Measurements from ENCODE around the gene KCNMA1.

The KCNMA1 gene

DNA sequence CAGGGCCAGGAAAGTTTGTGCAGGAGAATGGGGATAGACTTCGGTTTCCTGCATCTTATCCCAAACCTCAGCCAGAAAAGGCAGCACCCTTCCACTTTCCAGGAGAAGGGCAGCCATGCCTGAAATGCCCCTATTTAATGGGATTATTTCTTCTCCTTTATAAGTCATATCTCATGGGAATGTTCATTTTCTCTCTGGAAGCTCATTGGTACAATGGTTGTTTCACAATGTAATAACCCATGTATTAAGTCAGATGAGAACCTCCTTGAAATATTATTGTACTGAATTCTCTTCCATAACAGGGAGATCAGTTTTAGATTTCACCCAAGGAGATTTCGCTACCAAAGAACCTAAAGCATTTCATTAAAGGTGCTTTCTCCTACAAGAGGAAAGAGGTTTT is 457.5 kb downstream of the KCNMA1 start:
- DNase-seq (ENCODE audit: low spot score), result no peak

DNA sequence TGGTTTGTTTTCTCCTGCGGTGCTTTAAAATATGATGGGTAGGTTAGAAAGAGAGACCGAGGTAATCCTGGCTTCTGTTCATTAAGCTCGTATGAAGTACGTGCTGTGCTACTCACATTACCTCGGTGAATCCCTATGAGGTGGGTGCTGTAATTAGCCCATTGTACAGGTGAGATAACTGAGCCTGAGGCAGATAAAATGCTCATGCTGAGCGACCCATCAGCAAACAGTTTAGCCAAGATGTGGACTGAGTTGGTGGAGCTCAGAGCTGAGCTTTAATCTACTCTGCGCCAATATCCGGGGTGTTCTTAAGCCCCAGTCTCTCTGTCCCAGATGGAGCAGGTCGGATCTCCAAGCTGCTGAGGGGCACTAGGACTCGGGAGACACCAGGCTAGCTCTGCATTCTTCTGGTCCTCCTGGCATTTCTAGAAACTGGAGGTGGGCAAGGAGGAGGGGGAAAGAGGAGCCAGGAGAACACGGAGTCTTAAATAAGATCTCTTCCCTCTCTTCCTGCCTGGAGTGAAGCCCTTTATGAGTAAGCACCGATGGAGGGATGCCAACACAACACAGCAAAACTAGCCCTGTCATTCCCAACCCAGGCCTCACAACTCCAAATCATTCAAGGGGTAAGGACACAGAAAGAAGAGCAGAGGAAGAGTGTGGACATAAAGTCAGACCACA is 458.5 kb downstream of the KCNMA1 start:
- peak; percentile 68 for DNase-seq (ENCODE audit: low spot score)

DNA sequence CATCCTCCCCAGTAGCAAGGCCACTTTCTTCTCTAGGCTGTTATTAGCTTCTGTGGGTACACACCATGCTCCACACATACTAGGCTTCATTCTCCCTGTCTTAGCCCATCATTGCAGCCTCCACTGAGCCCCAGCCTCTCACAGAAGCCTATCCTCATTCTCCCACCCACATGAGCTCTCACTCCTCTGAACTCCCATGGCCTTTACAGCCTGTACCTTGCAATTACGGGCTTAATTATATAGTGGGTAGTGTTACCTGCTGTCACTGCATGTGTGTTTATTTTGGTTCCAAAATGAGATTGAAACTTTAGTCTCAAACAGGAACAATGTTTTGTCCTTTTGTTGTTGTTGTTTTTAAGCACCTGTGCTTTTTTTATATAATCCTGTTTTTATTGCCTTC is 460.0 kb downstream of the KCNMA1 start:
- DNase-seq (ENCODE audit: low spot score), result no peak

DNA sequence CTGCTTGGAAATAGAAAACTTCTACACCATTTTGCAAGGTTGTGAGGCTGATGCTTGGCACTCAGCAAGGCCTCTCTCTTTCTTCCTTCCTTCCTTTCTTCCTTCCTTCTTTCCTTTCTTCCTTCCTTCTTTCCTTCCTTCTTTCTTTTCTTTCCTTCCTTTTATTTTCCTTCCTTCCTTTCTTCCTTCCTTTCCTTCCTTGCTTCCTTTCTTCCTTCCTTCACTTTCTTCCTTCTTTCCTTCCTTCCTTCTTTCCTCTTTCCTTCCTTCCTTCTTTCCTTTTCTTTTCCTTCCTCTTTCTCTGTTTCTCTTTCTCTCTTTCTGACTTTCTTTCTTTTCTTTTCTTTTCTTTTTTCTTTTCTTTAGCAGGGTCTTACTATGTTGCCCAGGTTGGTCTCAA is 460.4 kb downstream of the KCNMA1 start:
- DNase-seq (ENCODE audit: low spot score), result no peak

DNA sequence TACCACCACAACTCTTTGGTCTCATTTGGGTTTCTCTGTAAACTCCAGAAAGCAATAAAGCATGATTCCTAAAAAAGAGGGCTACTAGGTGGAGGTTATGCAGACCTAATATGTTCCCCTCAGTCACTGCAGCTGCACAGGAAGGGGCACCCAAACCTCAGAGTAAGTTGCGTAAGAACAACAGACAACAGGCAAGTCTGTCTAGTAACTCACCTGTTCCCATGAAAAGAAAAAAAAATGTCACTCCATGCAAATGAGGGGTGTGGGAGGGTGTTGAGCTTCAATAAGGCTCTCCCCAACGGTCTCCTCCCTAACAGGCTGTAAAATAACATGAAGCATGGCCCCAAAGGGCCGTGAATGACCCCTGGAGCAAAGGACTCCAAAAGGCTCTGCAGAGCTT is 461.4 kb downstream of the KCNMA1 start:
- DNase-seq (ENCODE audit: low spot score), result no peak

DNA sequence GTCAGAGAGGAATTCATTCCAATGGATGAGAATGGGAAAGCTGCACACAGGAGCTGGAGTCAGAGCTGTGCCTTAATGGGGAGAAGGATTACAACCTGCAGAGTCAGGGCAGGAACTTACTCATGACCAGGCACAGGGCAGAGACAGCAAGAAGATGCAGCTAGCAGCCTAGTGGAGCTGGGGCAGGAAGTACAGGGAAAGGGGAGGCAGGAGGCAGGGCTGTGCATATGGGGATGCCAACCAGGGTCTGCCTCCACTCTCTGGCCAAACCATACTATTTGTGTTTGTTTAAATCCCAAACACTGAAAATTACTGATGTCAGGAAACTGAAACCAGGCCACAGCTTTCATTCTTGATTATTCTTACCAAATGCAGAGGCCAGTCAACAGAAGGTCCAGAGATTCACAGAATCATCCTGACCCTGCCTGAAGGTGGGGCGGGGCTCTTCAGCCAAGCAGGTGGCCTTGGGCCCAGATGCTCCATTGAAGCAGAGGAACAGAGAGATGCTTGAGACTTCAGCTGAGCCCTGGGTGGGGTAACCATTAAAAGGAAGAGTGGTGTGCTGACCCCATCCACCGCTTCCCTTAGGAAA is 461.9 kb downstream of the KCNMA1 start:
- DNase-seq (ENCODE audit: low spot score), result no peak

DNA sequence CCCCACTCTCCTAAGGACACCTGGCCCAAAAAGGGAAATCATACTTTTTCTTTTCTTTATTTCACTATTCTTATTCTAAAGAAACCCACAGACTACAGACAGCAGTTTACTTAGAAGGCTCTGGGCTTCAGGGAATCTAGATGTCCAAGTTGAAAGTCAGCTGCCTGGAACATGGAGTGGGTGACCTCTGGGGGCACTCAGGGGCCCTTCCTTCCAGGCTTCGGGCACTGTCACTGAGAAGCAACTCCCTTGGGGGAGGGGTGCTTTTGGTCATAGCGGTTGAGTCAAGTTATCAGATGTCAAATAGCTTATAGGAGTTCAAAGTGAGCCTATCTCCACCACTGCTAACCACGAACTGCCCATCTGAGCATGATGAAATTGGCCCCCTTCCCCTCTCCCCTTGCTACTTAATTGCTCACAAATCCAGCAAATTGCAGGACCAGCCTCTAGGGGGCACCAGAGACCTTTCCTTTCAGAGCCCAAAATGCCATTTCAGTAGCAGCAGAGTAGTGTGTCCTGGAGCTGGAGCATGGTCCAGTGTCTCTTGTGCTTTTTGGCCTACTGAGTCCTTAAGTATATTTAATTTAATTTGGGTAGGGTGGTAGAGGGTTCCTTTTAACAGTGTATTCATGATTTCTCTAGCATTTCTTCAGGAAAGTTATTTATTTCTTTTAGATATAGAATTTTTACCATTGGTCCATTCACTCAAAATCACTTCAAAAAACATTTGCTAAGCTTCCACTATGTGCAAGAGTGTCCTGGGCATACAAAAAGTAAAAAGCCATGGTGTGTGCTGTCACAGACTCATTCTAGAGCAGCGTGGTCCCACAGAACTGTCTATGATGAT is 463.8 kb downstream of the KCNMA1 start:
- DNase-seq (ENCODE audit: low spot score), result peak; percentile 82

DNA sequence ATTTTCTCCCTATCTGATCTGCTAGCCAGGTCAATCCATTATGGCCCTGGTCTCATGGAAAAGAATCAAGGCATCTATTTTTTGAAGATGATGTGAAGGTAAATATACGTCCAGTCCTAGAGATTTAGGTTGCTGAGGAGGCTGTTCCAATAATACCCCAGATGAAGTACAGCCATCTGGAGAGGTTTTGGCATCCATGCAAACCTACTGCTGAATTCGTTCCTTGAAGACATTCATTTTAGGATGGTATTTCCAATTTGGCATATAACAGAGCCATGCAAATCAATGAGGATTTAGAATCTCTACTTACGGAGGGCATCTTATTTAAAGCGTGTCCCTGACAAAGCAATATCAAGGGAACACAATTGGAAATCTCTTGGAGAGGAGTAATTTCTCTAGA is 465.5 kb downstream of the KCNMA1 start:
- no peak for DNase-seq (ENCODE audit: low spot score)

DNA sequence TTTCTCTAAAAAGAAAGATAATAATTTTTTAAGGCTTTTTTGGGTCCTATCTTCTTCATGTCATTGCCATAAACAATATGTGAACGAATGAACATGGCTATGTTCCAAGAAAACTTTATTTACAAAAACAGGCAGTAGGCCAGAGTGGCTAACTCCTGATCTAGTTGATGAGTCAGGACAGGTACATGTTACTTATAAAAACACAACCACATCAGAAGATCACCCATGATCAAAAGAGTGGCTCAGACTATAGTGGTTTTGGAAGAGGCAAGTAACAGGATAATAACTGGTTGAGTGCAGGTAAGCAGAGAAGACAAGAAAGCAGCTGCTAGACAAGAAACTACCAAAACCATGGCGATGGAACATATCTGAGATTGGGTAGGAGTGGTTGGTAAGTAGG is 468.7 kb downstream of the KCNMA1 start:
- DNase-seq (ENCODE audit: low spot score), result no peak

DNA sequence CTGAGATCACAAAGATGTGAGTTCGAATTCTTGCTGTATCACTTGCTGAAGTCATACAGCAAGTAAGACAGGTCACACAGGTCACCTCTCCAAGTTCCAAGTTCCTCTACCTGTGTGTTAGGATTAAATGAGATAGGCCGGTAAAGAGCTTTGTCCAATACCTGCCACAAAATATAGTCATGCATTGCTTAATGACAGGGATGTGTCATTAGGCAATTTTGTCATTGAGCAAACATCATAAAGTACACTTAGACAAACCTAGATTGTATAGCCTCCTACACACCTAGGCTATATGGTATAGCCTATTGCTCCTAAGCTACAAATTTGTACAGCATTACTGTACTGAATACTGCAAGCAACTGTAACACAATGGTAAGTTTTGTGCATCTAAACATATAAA is 469.4 kb downstream of the KCNMA1 start:
- no peak for DNase-seq (ENCODE audit: low spot score)

DNA sequence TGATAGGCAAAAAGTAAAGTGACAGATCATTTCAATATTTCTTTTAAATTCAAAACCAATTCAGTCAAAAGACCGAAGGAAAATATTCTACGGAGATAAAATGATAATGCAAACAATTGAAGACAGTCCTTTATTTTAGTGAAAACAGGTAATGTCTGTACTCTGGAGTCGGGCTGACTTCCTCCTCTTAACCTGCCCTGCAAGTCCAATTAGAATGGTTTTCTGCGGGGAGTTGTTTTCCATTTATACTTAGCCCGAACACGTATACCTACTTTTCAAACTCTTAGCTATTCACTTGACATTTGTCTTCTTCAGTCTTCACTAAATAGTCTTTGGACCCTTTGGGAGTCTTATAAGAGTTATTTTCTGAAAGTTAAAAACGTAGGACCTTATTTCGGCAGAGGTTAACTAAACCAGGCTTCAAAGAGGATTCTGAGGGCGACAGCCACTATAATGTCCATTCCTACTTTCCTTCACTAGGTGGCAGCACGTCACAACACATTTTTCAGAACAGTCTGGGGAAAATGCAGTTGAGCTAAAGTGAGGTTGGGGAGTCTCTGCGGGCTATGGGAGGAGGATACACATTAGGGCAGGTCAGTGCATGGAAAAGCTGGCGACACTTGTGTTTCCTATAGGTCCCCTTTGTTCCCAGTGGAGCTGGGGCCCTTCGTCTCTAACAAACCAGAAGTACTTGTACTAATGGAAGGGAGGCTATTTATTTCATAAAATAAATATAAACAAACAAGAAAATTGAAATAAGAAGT is 472.0 kb downstream of the KCNMA1 start:
- no peak for DNase-seq (ENCODE audit: low spot score)

DNA sequence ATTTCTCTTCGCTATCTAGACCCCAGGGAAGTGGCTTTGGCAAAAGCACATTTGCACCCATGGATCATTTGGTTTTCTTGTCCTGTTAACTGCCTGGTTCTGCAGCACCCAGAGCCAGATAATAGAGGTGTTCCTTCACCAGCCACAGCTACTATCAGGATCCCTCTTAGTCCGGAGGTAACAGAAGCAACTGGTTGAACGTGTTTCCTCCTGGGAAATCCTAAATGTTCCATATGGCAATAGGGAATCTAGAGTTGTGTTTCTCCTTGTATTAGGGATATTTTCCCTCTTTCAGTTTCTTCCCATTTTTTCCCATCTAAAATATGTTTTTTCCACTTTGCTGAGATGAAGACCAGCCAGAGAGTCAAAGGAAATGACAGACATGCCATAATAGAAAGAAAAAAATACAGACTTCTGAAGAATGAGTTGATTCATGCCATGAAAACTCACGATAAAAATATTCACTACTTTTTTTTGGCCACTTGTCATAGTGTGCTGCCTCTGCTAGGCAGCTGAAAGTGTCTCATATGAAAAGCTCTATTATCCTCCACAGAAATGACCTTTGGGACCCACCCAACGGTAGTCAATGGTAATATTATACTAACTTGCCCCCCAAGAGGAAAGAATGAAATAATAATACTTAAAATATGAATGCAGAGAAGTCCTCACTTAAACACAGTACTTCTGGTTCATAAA is 472.8 kb downstream of the KCNMA1 start:
- DNase-seq (ENCODE audit: low spot score), result no peak

DNA sequence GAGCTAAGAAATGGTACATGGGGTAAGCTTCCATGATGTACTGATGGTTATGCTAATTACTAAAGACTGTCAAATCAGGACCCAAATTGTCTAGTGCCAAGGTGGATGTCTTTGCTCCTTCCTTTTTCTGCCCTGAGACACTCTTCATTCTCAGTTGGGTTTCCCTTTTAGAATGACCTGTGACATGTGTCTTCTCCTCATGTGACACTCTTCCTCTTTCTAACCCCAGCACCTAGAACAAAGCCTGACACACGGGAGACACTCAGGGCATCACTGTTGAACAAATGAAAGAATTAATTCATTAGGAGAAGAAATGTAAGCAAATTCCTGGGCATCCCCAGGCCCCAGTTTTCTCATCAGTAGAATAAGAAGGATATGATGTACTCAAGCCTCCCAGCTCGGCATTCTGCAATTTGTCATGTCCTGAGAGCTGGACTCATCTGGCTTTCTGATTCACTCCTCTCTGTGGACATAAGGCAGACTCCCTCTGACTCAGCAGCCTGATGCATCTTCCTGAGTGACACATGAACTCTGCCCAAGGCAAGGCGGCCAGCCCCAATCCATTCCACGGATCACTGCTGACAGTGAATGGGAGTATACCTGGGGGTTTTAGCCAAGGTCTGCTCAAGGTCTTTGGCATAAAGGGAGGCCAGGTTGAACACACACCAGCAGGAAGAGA is 473.8 kb downstream of the KCNMA1 start:
- no peak for DNase-seq (ENCODE audit: low spot score)

DNA sequence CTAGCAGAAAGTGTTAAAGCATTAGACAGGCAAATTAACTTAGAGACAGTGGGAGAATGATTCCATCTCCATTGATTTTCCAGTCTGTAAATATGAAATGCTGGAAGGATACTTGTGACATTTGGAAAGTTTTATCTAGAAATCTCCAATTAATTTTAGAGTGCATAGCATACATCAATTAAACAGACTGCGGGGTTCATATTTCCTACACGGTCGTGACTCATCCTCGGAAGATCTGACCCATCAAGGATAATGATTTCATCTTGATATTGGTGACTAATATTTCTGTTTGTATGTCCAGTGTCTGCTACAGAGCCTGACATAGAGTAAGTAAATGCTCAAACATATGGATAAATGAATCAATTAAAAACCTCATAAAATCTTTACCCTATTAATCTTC is 474.9 kb downstream of the KCNMA1 start:
- DNase-seq (ENCODE audit: low spot score), result no peak

DNA sequence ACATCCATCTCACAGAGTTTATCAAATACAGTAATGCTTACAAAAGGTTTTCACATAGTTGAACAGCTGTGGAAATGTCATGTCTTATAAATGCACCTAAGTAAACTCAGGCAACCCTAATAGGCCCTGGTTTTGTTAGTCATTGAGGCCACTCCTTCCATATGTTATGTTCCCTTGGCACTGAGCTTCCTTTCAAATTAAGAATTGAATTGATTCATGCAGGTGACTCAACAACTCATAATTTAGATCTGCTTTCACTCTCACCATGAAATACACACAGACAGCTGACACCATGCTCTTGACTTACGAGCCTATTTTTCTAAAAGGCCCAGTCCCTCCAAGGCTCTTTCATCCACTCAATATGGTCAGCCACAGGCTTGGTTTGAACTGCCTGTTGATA is 476.9 kb downstream of the KCNMA1 start:
- no peak for DNase-seq (ENCODE audit: low spot score)

DNA sequence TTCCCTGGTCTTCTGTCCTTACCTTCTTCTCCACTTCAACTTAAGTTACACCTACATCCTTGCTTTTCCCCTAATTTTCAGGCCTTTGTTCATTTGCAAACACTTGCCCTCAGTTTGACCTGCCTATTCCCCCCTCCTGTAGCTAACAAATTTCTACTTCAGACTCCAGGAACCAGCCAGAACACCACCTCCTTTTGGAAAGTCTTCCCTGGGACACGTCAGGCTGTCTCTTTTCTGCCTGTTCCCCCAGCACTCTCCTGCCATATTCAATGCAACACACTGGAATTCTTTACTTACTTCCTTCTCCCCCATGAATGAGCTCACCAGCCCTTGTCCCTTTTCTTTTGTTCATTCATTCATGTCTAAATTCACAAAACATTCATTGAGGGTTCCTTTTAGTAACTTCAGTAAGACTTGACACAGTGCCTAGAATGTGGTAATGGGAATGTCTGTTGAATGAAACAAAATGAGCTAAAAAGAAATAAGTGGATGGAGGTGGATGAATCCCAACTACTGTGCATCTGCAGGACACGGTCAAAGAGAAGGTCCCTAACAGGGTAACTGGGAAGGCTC is 478.0 kb downstream of the KCNMA1 start:
- DNase-seq (ENCODE audit: low spot score), result no peak

DNA sequence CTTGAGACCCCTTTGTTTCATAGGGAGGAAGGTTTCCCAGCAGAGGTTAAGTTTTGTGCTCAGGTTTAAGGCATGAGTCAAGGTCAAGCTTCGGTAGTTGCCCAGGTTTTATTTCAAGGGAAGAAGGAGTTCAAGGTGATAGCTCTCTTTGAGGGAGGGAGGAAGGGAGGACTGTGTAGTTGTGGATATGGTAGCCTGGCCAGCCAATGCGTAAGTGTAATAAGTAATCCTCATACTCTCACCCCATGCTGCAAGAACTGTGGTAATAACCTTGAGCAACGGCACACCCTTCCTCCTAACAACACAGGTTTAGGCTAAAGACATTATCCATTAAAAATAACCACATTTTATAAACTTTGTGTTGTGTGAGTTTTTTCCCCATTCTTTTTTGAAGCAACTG is 478.9 kb downstream of the KCNMA1 start:
- no peak for DNase-seq (ENCODE audit: low spot score)

DNA sequence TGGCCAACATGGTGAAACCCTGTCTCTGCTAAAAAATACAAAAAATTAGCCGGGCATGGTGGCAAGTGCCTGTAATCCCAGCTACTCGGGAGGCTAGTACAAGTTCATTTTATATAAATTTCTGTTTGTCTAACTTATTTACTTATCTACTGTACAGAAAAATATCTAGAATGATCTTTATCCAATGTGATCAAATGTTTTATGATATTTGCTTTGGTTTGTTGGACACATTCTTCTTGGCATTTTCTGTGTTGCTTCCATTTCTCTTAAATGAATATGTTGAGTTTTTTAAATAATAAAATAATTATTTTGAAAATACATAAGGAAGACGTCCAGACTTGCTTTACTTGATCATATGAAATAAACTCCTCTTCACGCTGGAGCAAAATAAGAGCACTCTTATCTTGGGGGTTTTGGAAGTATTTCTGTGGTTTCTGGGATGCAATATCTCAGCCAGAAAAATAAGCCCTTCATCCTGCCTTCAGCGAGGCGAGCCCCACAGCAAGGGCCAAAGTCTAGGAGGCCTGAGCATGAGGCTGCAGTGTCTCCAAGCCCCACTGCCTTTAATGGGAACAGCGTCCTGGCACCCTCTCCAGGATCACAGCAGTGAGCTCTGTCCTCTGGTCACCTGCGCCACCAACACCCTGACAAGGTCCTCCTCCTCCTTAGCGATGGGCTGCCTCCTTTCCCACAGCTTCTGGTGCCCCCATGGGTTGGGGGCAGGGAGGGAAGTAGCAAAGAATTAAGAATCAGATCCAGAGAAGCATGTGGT is 480.2 kb downstream of the KCNMA1 start:
- DNase-seq (ENCODE audit: low spot score), result no peak

DNA sequence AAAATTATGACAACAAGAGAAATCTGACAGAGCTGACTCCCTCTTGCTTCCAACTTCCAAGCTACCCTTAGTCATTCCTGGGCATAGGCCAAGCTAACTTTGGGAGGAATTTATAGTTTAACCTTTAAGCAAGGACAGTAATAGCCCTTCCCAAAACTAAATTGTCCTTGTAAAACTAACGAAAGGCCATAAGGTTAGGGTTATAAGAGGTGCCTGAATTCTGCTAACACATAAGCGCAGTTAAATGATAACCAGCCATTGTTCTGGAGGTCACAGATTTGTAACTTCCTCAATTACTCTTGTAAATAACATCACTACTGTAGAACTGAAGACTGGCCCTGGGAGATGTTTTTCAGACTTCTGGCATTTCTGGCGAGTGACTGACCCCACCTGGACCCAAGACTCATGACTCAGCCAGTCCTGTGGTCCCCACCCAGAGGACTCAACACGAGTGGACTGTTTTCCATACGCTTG is 481.2 kb downstream of the KCNMA1 start:
- no peak for DNase-seq (ENCODE audit: low spot score)

DNA sequence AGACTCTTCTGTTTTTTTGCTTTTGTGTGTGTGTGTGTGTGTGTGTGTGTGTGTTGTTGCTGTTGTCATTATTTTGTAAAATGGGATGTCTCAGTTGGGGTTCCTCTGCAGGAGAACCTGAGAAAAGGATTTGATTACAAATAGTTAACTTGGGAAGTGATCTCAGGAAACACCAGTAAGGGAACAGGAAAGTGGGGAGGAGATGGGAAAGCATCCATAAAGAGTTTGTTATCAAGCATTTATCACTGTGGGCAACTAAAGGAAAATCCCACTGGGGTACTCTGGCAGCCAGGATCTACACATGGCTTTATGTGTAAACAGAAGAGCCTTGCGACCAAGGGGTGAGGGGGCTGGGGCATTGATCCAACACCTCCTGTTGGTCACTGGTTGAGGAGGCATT is 485.4 kb downstream of the KCNMA1 start:
- no peak for DNase-seq (ENCODE audit: low spot score)

Data from left forelimb (tissue), 1 donor.